KMS-11 (cell line): ENCODE measurements around the gene DZIP1L.
A peak's percentile ranks its signal among the peaks of the same experiment; 100 is the strongest.
"Not testable (repeated sequence)": the region's sequence is repeated elsewhere in the genome, so short reads cannot be mapped to it uniquely, and the experiment has no call there.

Experiments
- H2AFZ ChIP-seq: fragments of 200-600 bp; sonication (generic); 2 replicates; pipeline ENCODE4 v1.6.1; 2016; ENCODE audit warnings: antibody characterized with exemption, mixed run types, low read depth
- H3K27ac ChIP-seq: fragments of 200-600 bp; sonication (generic); 2 replicates; pipeline ENCODE4 v1.6.1; 2016; ENCODE audit warnings: mild to moderate bottlenecking, mixed run types
- H3K27me3 ChIP-seq: fragments of 200-600 bp; sonication (generic); 2 replicates; pipeline ENCODE4 v1.6.1; 2017; ENCODE audit warnings: mild to moderate bottlenecking, low read depth, mixed run types, moderate library complexity; ENCODE audit not compliant: insufficient read depth
- H3K36me3 ChIP-seq: fragments of 200-600 bp; sonication (generic); 2 replicates; pipeline ENCODE4 v1.6.1; 2017; ENCODE audit warnings: mild to moderate bottlenecking, mixed run types; ENCODE audit not compliant: insufficient read depth
- H3K4me1 ChIP-seq: fragments of 200-600 bp; sonication (generic); 2 replicates; pipeline ENCODE4 v1.6.1; 2016; ENCODE audit warnings: mild to moderate bottlenecking, low read depth, mixed run types; ENCODE audit not compliant: poor library complexity, severe bottlenecking
- H3K4me2 ChIP-seq: fragments of 200-600 bp; sonication (generic); 2 replicates; pipeline ENCODE4 v1.7.0; 2016; ENCODE audit warnings: mild to moderate bottlenecking, mixed run types
- H3K4me3 ChIP-seq: fragments of 200-600 bp; sonication (generic); IDR thresholded peaks from 2 replicates; pipeline ENCODE4 v1.6.1; 2017; ENCODE audit warnings: low read depth, low read length, mixed read lengths; ENCODE audit not compliant: insufficient read depth
- H3K79me2 ChIP-seq: fragments of 200-600 bp; sonication (generic); 2 replicates; pipeline ENCODE4 v1.6.1; 2016; ENCODE audit warnings: low read depth, mixed run types; ENCODE audit not compliant: insufficient read depth
- H3K9ac ChIP-seq: fragments of 200-600 bp; sonication (generic); 2 replicates; pipeline ENCODE4 v1.6.1; 2016; ENCODE audit warnings: mild to moderate bottlenecking, mixed run types
- H4K20me1 ChIP-seq: fragments of 200-600 bp; sonication (generic); 2 replicates; pipeline ENCODE4 v1.6.1; 2016; ENCODE audit warnings: mild to moderate bottlenecking, mixed run types; ENCODE audit not compliant: insufficient read depth
- TF ChIP-seq, protein P1 (sequence below): fragments of 200-600 bp; sonication (generic); conservative IDR thresholded peaks from 2 replicates; pipeline ENCODE4 v1.6.1; 2017; ENCODE audit warnings: low read depth, mild to moderate bottlenecking, antibody characterized with exemption, low read length, moderate library complexity, mixed read lengths

DZIP1L gene

GRCh38 chr3:138112362-138112761 is 3.0 kb downstream of the DZIP1L start:
- Histone ChIP-seq H3K4me2 (no peak overlapping the region), H3K9ac (no peak overlapping the region), H3K36me3 (no peaks in the 10 kb centered on the region), H3K4me3 (no peak overlapping the region), H3K4me1 (peaks cover 3% of the 10 kb centered on the region), H4K20me1 (no peaks in the 10 kb centered on the region), H3K27me3 (no peaks in the 10 kb centered on the region), H3K79me2 (no peaks in the 10 kb centered on the region), H2AFZ (no peak overlapping the region), H3K27ac (no peak overlapping the region)
- TF ChIP-seq, protein P1, sequence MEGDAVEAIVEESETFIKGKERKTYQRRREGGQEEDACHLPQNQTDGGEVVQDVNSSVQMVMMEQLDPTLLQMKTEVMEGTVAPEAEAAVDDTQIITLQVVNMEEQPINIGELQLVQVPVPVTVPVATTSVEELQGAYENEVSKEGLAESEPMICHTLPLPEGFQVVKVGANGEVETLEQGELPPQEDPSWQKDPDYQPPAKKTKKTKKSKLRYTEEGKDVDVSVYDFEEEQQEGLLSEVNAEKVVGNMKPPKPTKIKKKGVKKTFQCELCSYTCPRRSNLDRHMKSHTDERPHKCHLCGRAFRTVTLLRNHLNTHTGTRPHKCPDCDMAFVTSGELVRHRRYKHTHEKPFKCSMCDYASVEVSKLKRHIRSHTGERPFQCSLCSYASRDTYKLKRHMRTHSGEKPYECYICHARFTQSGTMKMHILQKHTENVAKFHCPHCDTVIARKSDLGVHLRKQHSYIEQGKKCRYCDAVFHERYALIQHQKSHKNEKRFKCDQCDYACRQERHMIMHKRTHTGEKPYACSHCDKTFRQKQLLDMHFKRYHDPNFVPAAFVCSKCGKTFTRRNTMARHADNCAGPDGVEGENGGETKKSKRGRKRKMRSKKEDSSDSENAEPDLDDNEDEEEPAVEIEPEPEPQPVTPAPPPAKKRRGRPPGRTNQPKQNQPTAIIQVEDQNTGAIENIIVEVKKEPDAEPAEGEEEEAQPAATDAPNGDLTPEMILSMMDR = no peak

DNA sequence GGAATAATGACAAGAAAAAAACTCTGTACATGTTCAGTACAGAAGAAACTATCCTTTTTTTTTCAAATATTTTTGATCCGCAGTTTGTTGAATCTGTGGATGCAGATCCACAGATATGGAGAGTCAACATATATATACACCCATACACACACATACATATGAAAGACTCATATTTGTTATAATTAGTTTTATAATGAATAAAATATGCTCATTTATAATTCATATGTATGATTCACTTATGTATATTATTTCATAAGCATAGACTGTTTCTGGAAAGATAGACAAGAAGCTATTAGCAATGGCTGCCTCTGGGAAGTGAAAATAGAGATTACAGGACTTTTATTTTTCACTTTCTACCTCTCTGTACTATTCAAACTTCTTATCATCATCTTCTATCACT is 9.8 kb downstream of the DZIP1L start:
- Histone ChIP-seq H3K4me3 (no peak overlapping the region), H3K36me3 (no peaks in the 10 kb centered on the region), H3K4me2 (no peak overlapping the region), H3K27ac (no peak overlapping the region), H4K20me1 (no peaks in the 10 kb centered on the region), H2AFZ (no peak overlapping the region), H3K4me1 (no peaks in the 10 kb centered on the region), H3K9ac (no peak overlapping the region), H3K27me3 (no peaks in the 10 kb centered on the region), H3K79me2 (no peaks in the 10 kb centered on the region)
- TF ChIP-seq, protein P1 = no peak

DNA sequence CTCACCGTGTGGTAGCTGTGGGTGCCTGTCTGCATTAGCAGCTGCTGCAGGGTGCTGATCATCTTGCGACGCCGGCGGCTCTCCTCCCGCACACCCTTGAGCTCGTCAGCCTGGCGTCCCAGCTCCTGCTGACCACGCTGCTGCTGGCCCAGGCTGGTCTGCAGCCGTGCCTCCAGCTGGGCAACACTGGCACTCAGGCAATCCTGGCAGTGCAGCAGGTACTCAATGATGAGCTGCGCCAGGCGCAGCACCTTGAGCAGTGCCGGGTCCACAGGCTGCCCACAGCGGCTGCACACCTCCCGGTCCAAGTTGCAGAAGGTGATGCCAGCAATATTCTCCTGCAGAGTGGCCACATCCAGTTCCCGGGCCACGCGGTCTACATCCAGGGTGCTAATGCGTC is 11.9 kb downstream of the DZIP1L start:
- Histone ChIP-seq H3K79me2 (no peaks in the 10 kb centered on the region), H3K27me3 (no peaks in the 10 kb centered on the region), H4K20me1 (no peaks in the 10 kb centered on the region), H3K9ac (no peak overlapping the region), H3K4me2 (no peak overlapping the region), H3K4me1 (no peaks in the 10 kb centered on the region), H3K27ac (no peak overlapping the region), H2AFZ (no peak overlapping the region), H3K4me3 (no peak overlapping the region), H3K36me3 (no peaks in the 10 kb centered on the region)
- TF ChIP-seq, protein P1 = no peak

DNA sequence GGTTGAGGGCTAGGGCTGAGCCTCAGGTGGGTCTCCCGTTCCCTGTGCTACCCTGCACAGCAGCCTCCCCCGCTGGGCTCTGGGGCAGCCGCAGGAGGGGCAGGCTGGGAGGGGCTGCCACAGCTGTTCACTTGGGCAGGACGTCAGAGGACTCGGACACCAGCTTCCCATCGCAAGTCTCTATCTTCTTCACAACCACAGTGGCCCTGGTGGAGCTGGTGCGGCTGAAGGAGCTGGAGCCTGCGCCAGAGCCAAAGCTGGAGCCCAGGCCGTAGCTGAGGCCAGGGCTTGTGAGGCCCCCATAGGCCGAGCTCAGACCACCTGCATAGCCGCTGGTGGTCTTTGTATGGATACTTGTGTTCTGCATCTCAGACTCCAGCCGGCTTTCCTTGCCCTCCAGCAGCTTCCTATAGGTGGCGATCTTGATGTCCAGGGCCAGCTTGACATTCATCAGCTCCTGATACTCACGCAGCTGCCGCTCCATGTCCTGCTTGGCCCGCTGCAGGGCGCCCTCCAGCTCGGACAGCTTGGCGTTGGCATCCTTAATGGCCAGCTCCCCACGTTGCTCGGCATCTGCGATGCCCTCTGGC is 14.0 kb downstream of the DZIP1L start:
- H3K36me3 ChIP-seq, H2AFZ ChIP-seq, H3K27me3 ChIP-seq, H3K4me2 ChIP-seq, H3K4me1 ChIP-seq, H3K4me3 ChIP-seq, H3K79me2 ChIP-seq, H3K9ac ChIP-seq, H3K27ac ChIP-seq, H4K20me1 ChIP-seq: not testable (repeated sequence)
- TF ChIP-seq, protein P1 = 0 out of 2 replicates have a peak, but pooled peaks have one; percentile 19
